ENCODE data around the gene ZNF646.

- TF ChIP-seq CTCF (IDR thresholded peaks at IDR 0.05; ENCODE audit: poor library complexity), result no peak
- TF ChIP-seq EZH2 (IDR thresholded peaks at IDR 0.05; ENCODE audit: borderline replicate concordance), result no peak
Measured at GRCh38 chr16:31073970-31074813, at the start of gene ZNF646, which contains the start of gene ZNF668.
